ENCODE measurements around the gene POLN. TPM values are rescaled to one million over a fixed set of nuclear protein-coding genes. Genes with fewer than 3 reads are reported as not detected.

The POLN gene
- total RNA-seq, 4 donors from 2014 or later, result 0.70 to 6.6 (median 3.2) TPM

GRCh38 chr4:2103843-2104547 lies 137.9 kb downstream of the POLN start:
- no peak overlapping the region for H3K4me3 ChIP-seq
- no peaks in the 10 kb centered on the region for H3K36me3 ChIP-seq
- peaks cover 0 to 17% (median 6%) of the 10 kb centered on the region in 4 donors for H3K9me3 ChIP-seq
- H3K4me1 ChIP-seq, result no peaks in the 10 kb centered on the region
- TF ChIP-seq, protein P1, sequence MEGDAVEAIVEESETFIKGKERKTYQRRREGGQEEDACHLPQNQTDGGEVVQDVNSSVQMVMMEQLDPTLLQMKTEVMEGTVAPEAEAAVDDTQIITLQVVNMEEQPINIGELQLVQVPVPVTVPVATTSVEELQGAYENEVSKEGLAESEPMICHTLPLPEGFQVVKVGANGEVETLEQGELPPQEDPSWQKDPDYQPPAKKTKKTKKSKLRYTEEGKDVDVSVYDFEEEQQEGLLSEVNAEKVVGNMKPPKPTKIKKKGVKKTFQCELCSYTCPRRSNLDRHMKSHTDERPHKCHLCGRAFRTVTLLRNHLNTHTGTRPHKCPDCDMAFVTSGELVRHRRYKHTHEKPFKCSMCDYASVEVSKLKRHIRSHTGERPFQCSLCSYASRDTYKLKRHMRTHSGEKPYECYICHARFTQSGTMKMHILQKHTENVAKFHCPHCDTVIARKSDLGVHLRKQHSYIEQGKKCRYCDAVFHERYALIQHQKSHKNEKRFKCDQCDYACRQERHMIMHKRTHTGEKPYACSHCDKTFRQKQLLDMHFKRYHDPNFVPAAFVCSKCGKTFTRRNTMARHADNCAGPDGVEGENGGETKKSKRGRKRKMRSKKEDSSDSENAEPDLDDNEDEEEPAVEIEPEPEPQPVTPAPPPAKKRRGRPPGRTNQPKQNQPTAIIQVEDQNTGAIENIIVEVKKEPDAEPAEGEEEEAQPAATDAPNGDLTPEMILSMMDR (IDR thresholded peaks at IDR 0.05), result no peak
- TF ChIP-seq POLR2A (IDR thresholded peaks at IDR 0.05), result no peak
- DNase-seq, result no peak
- H3K27me3 ChIP-seq, result no peaks in the 10 kb centered on the region
- no peak overlapping the region for H3K27ac ChIP-seq

DNA sequence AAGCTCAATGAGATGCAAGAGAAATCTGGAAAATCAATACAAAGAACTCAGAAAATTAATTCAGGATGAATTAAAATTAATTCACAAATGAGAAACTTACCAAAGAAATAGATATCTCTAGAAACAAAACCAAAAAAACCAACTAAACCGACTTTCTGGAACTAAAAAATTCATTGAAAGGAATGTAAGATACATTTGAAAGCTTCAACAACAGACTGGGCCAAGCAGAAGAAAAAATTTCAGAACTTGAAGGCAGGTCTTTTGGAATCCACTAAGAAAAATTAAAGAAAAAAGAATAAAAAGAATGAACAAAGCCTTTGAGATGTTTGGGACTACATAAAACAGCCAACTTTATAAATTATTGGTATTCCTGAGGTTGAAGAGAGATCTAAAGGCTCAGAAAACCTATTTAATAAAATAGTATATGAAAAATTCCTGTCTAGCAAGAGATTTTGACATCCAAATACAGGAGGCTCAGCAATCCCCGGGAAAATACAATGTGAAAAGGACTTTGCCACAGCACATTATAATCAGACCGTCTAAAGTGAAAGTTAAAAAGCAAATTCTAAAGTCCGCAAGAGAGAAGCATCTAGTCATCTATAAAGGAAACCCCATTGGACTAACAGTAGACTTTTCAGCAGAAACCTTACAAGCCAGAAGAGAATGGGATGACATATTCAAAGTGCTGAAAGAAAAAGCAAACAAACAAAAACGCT lies 138.6 kb downstream of the POLN start:
- H3K27ac ChIP-seq, result no peak overlapping the region
- DNase-seq, result no peak
- TF ChIP-seq POLR2A (IDR thresholded peaks at IDR 0.05), result no peak
- TF ChIP-seq, protein P1 (IDR thresholded peaks at IDR 0.05), result no peak
- H3K4me1 ChIP-seq, result no peaks in the 10 kb centered on the region
- H3K27me3 ChIP-seq, result no peaks in the 10 kb centered on the region
- H3K9me3 ChIP-seq, result peaks cover 0 to 17% (median 6%) of the 10 kb centered on the region in 4 donors
- H3K4me3 ChIP-seq, result no peak overlapping the region
- H3K36me3 ChIP-seq, result no peaks in the 10 kb centered on the region

- no peak overlapping the region for H3K27ac ChIP-seq
- peaks cover 0 to 17% (median 6%) of the 10 kb centered on the region in 4 donors for H3K9me3 ChIP-seq
- no peak for DNase-seq
- no peaks in the 10 kb centered on the region for H3K36me3 ChIP-seq
- TF ChIP-seq, protein P1 (IDR thresholded peaks at IDR 0.05), result no peak
- TF ChIP-seq POLR2A (IDR thresholded peaks at IDR 0.05), result no peak
- no peak overlapping the region for H3K4me3 ChIP-seq
- H3K27me3 ChIP-seq, result no peaks in the 10 kb centered on the region
- H3K4me1 ChIP-seq, result no peaks in the 10 kb centered on the region
Observed at GRCh38 chr4:2102045-2102883, 139.7 kb downstream of the POLN start.

- Histone ChIP-seq H3K4me3 (no peak overlapping the region), H3K9me3 (peaks cover 0 to 17% (median 6%) of the 10 kb centered on the region in 4 donors), H3K36me3 (no peaks in the 10 kb centered on the region), H3K27ac (no peak overlapping the region), H3K4me1 (no peaks in the 10 kb centered on the region), H3K27me3 (no peaks in the 10 kb centered on the region)
- no peak for TF ChIP-seq POLR2A (IDR thresholded peaks at IDR 0.05)
- TF ChIP-seq, protein P1 (IDR thresholded peaks at IDR 0.05), result no peak
- no peak for DNase-seq
Observed at GRCh38 chr4:2101346-2102044, 140.4 kb downstream of the POLN start.

GRCh38 chr4:2096073-2096609 lies 145.8 kb downstream of the POLN start:
- TF ChIP-seq, protein P1 (IDR thresholded peaks at IDR 0.05), result no peak
- TF ChIP-seq POLR2A (IDR thresholded peaks at IDR 0.05), result no peak
- Histone ChIP-seq H3K9me3 (peaks cover 0 to 4% (median 0%) of the 10 kb centered on the region in 4 donors), H3K4me3 (no peak overlapping the region), H3K27me3 (no peaks in the 10 kb centered on the region), H3K36me3 (no peaks in the 10 kb centered on the region), H3K4me1 (no peaks in the 10 kb centered on the region), H3K27ac (no peak overlapping the region)
- DNase-seq, result no peak
